BJ (cell line): Measurements from ENCODE around the gene RCAN3. TPM values are rescaled to one million over a fixed set of nuclear protein-coding genes. Genes with fewer than 3 reads are reported as not detected.

Experiments
- polyA plus RNA-seq: library from polyadenylated mRNA; depleted of rRNA; stranded (reverse); fragments of >200 nt; gene quantifications from 2 replicates; pipeline ENCODE4 v1.2.3, GENCODE V29; 2011; rRNA removed

RCAN3 gene
- polyA plus RNA-seq, 1 experiment = 7.6 TPM

Other genes with a start within 250 kb of the RCAN3 start
- gene GRHL3, start 183.5 kb upstream of the RCAN3 start, polyA plus RNA-seq = not detected in 2 replicates
- gene STPG1, start 89.1 kb upstream of the RCAN3 start, polyA plus RNA-seq = 10.3 and 10.6 TPM in 2 replicates
- 59.4 and 74.5 TPM in 2 replicates for gene NIPAL3, start 87.0 kb upstream of the RCAN3 start, polyA plus RNA-seq
- not detected in 2 replicates for gene NCMAP, start 53.3 kb downstream of the RCAN3 start, polyA plus RNA-seq
- gene SRRM1, start 140.5 kb downstream of the RCAN3 start, polyA plus RNA-seq = 47.5 and 50.4 TPM in 2 replicates
- 275 and 547 TPM in 2 replicates for gene CLIC4, start 242.6 kb downstream of the RCAN3 start, polyA plus RNA-seq